Lung (tissue), 4 donors: ENCODE data around the gene OR5I1. TPM values are rescaled to one million over a fixed set of nuclear protein-coding genes. Genes with fewer than 3 reads are reported as not detected.

ENCODE experiments used
- polyA plus RNA-seq, 2 donors: library from polyadenylated mRNA; stranded (reverse); fragments of 200-250 nt; gene quantifications; one replicate each; pipeline ENCODE4 v1.2.1, GENCODE V29; 2013
- total RNA-seq, 2 donors: library from RNA; depleted of rRNA in 1 of 2; stranded (reverse); fragments of >200 nt in 1 of 2; gene quantifications; one replicate each; pipeline ENCODE4 v1.2.1, GENCODE V29; 2014 to 2021
- donor health status: Bipolar disorder and iron deficiency.
- donor health status: healthy.
- donor health status: DM: yes; HTN: yes; CAD: no.

Gene OR5I1
- total and polyA plus RNA-seq, 4 donors = not detected

Other genes starting within 250 kb of the OR5I1 start
- gene OR5D13, start 163.0 kb downstream of the OR5I1 start, total RNA-seq = not detected
- not detected for gene OR5D13, start 163.0 kb downstream of the OR5I1 start, polyA plus RNA-seq
- not detected for gene OR5D14, start 140.8 kb downstream of the OR5I1 start, total RNA-seq
- gene OR5D14, start 140.8 kb downstream of the OR5I1 start, polyA plus RNA-seq = not detected
- not detected for gene OR5L1, start 125.0 kb downstream of the OR5I1 start, total RNA-seq
- not detected for gene OR5L1, start 125.0 kb downstream of the OR5I1 start, polyA plus RNA-seq
- not detected for gene OR5D18, start 116.8 kb downstream of the OR5I1 start, total RNA-seq
- not detected for gene OR5D18, start 116.8 kb downstream of the OR5I1 start, polyA plus RNA-seq
- gene OR5L2, start 109.2 kb downstream of the OR5I1 start, total RNA-seq = not detected
- not detected for gene OR5L2, start 109.2 kb downstream of the OR5I1 start, polyA plus RNA-seq
- not detected for gene OR5D16, start 97.6 kb downstream of the OR5I1 start, total RNA-seq
- not detected for gene OR5D16, start 97.6 kb downstream of the OR5I1 start, polyA plus RNA-seq
- not detected for gene TRIM51, start 53.1 kb downstream of the OR5I1 start, total RNA-seq
- gene TRIM51, start 53.1 kb downstream of the OR5I1 start, polyA plus RNA-seq = not detected
- gene OR5W2, start 21.8 kb downstream of the OR5I1 start, total RNA-seq = not detected
- gene OR5W2, start 21.8 kb downstream of the OR5I1 start, polyA plus RNA-seq = not detected
- gene OR10AG1, start 33.5 kb upstream of the OR5I1 start, total RNA-seq = not detected
- gene OR10AG1, start 33.5 kb upstream of the OR5I1 start, polyA plus RNA-seq = not detected
- not detected for gene OR5F1, start 58.2 kb upstream of the OR5I1 start, total RNA-seq
- not detected for gene OR5F1, start 58.2 kb upstream of the OR5I1 start, polyA plus RNA-seq
- gene OR5AS1, start 91.3 kb upstream of the OR5I1 start, total RNA-seq = not detected
- not detected for gene OR5AS1, start 91.3 kb upstream of the OR5I1 start, polyA plus RNA-seq
- not detected for gene OR8I2, start 156.9 kb upstream of the OR5I1 start, total RNA-seq
- gene OR8I2, start 156.9 kb upstream of the OR5I1 start, polyA plus RNA-seq = not detected
- not detected for gene OR8H2, start 167.3 kb upstream of the OR5I1 start, total RNA-seq
- gene OR8H2, start 167.3 kb upstream of the OR5I1 start, polyA plus RNA-seq = not detected
- gene OR8H3, start 186.0 kb upstream of the OR5I1 start, total RNA-seq = not detected
- gene OR8H3, start 186.0 kb upstream of the OR5I1 start, polyA plus RNA-seq = not detected
- not detected for gene OR8J3, start 203.8 kb upstream of the OR5I1 start, total RNA-seq
- gene OR8J3, start 203.8 kb upstream of the OR5I1 start, polyA plus RNA-seq = not detected
- not detected for gene OR8K5, start 223.9 kb upstream of the OR5I1 start, total RNA-seq
- gene OR8K5, start 223.9 kb upstream of the OR5I1 start, polyA plus RNA-seq = not detected
- gene OR5J2, start 240.2 kb upstream of the OR5I1 start, total RNA-seq = not detected
- not detected for gene OR5J2, start 240.2 kb upstream of the OR5I1 start, polyA plus RNA-seq